Hepatocyte (in vitro differentiated cells): ENCODE data around the gene SUN2. TPM values are rescaled to one million over a fixed set of nuclear protein-coding genes. Genes with fewer than 3 reads are reported as not detected.

Experiments
- DNase-seq: peaks from one replicate; pipeline ENCODE4 v3.0.0-alpha.2; 2016; ENCODE audit warnings: low spot score
- H2AFZ ChIP-seq: fragments of 200-600 bp; sonication (generic); 2 replicates; pipeline ENCODE4 v1.6.0; 2016; ENCODE audit warnings: antibody characterized with exemption, mild to moderate bottlenecking
- H3K27ac ChIP-seq: fragments of 200-600 bp; sonication (generic); 2 replicates; pipeline ENCODE4 v1.5.1; 2016; ENCODE audit warnings: mild to moderate bottlenecking
- H3K27me3 ChIP-seq: fragments of 200-600 bp; sonication (generic); 2 replicates; pipeline ENCODE4 v1.6.1; 2016
- H3K36me3 ChIP-seq: fragments of 200-600 bp; sonication (generic); replicated peaks from 2 replicates; pipeline ENCODE4 v1.5.1; 2016; ENCODE audit warnings: low read depth; ENCODE audit not compliant: insufficient read depth
- H3K4me1 ChIP-seq: fragments of 200-600 bp; sonication (generic); 2 replicates; pipeline ENCODE4 v1.5.1; 2016; ENCODE audit warnings: mild to moderate bottlenecking, moderate library complexity; ENCODE audit not compliant: insufficient read depth
- H3K4me2 ChIP-seq: fragments of 200-600 bp; sonication (generic); 2 replicates; pipeline ENCODE4 v1.6.0; 2016
- H3K4me3 ChIP-seq: fragments of 200-600 bp; sonication (generic); 2 replicates; pipeline ENCODE4 v1.5.1; 2016; ENCODE audit warnings: mild to moderate bottlenecking
- H3K79me2 ChIP-seq: fragments of 200-600 bp; sonication (generic); 2 replicates; pipeline ENCODE4 v1.6.0; 2017; ENCODE audit warnings: mild to moderate bottlenecking
- H3K9me2 ChIP-seq: fragments of 200-600 bp; sonication (generic); replicated peaks from 2 replicates; pipeline ENCODE4 v1.6.0; 2017; ENCODE audit warnings: mild to moderate bottlenecking; ENCODE audit not compliant: insufficient read depth
- H3K9me3 ChIP-seq: fragments of 200-600 bp; sonication (generic); 2 replicates; pipeline ENCODE4 v1.5.1; 2016; ENCODE audit warnings: low read depth, mild to moderate bottlenecking
- H4K20me1 ChIP-seq: fragments of 200-600 bp; sonication (generic); 2 replicates; pipeline ENCODE4 v1.6.0; 2016; ENCODE audit warnings: mild to moderate bottlenecking; ENCODE audit not compliant: insufficient read depth, poor library complexity, severe bottlenecking
- EZH2 ChIP-seq: fragments of 200-600 bp; sonication (generic); IDR thresholded peaks from 2 replicates; pipeline ENCODE4 v1.6.1; 2016; ENCODE audit warnings: antibody characterized with exemption, mild to moderate bottlenecking, borderline replicate concordance
- EZH2phosphoT487 ChIP-seq: fragments of 200-600 bp; sonication (generic); IDR thresholded peaks from one replicate; pipeline ENCODE4 v1.6.1; 2018; ENCODE audit warnings: antibody characterized with exemption, mild to moderate bottlenecking, low read depth, moderate library complexity; ENCODE audit not compliant: unreplicated experiment, severe bottlenecking
- WGBS: methylation state at CpG from one replicate; pipeline ENCODE4 v1.1.6; 2016; ENCODE audit warnings: low lambda C conversion rate; ENCODE audit errors: missing lambda C conversion rate; 5-methylcytosine and 5-hydroxymethylcytosine counted together
- polyA plus RNA-seq: library from polyadenylated mRNA; unstranded; fragments of >200 nt; fragmentation: Nextera tagmentation; extraction: Ambion mirVana; gene quantifications from 2 replicates; pipeline ENCODE4 v1.2.1, GENCODE V29; 2016
- total RNA-seq: library from RNA; depleted of rRNA; stranded (reverse); fragments of >200 nt; gene quantifications from 2 replicates; pipeline ENCODE4 v1.2.3, GENCODE V29; 2014
- TF ChIP-seq, protein P1 (sequence below): fragments of 200-600 bp; sonication (generic); IDR thresholded peaks from 2 replicates; pipeline ENCODE4 v1.5.1; 2016; ENCODE audit warnings: antibody characterized with exemption, mild to moderate bottlenecking; ENCODE audit not compliant: poor library complexity

Gene SUN2
- total and polyA plus RNA-seq, 2 experiments from 2014 or later, result 56.1 to 70.8 TPM

GRCh38 chr22:38781033-38781432 is 25.2 kb upstream of the SUN2 start:
- Histone ChIP-seq H3K4me3 (no peak overlapping the region), H3K79me2 (no peaks in the 10 kb centered on the region), H3K9me3 (no peaks in the 10 kb centered on the region), H4K20me1 (no peaks in the 10 kb centered on the region), H3K9me2 (no peaks in the 10 kb centered on the region), H3K4me2 (no peak overlapping the region), H3K27me3 (no peaks in the 10 kb centered on the region), H3K36me3 (no peaks in the 10 kb centered on the region), H3K4me1 (no peaks in the 10 kb centered on the region), H3K27ac (no peak overlapping the region), H2AFZ (no peak overlapping the region)
- no peak for DNase-seq
- 97% methylated on average over 10 of the region's 13 CpGs for WGBS
- TF ChIP-seq EZH2phosphoT487, result no peak
- TF ChIP-seq EZH2, result no peak
- TF ChIP-seq, protein P1, sequence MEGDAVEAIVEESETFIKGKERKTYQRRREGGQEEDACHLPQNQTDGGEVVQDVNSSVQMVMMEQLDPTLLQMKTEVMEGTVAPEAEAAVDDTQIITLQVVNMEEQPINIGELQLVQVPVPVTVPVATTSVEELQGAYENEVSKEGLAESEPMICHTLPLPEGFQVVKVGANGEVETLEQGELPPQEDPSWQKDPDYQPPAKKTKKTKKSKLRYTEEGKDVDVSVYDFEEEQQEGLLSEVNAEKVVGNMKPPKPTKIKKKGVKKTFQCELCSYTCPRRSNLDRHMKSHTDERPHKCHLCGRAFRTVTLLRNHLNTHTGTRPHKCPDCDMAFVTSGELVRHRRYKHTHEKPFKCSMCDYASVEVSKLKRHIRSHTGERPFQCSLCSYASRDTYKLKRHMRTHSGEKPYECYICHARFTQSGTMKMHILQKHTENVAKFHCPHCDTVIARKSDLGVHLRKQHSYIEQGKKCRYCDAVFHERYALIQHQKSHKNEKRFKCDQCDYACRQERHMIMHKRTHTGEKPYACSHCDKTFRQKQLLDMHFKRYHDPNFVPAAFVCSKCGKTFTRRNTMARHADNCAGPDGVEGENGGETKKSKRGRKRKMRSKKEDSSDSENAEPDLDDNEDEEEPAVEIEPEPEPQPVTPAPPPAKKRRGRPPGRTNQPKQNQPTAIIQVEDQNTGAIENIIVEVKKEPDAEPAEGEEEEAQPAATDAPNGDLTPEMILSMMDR, result no peak

DNA sequence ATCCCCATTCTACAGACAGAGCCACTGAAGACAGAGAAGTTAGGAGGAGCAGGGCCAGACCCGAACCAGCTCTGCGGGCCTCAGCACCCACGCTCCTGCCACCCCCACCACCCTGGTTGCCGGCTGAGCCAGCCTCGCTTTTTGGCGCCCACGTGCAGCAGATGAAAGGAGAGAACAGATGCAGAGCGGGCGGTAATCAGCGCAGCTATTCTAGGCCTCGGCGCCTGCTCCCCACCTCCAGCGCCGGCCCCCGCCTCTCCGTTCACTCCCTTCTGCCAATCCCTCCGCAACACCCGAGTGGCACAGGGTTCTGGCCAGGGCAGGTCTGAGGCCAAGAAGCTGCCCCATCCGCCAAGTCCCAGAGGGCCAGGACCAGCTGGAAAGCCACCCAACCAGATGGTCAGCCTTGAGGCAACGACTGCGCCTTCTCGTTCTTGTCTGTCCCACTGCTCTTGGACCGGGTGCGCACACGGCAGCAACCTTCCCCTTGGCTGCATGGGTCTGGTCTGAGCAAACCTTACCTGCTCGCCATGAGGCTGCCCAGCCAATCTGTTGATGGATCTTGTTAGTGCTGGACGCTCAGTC is 21.4 kb upstream of the SUN2 start:
- Histone ChIP-seq H3K9me3 (no peaks in the 10 kb centered on the region), H3K4me1 (no peaks in the 10 kb centered on the region), H3K79me2 (no peaks in the 10 kb centered on the region), H3K4me2 (no peak overlapping the region), H3K36me3 (no peaks in the 10 kb centered on the region), H3K4me3 (no peak overlapping the region), H3K27me3 (no peaks in the 10 kb centered on the region), H2AFZ (no peak overlapping the region), H4K20me1 (no peaks in the 10 kb centered on the region), H3K9me2 (no peaks in the 10 kb centered on the region), H3K27ac (no peak overlapping the region)
- 96% methylated on average over 27 of the region's 27 CpGs for WGBS
- TF ChIP-seq, protein P1, result no peak
- no peak for TF ChIP-seq EZH2
- TF ChIP-seq EZH2phosphoT487, result no peak
- no peak for DNase-seq

- H3K36me3 ChIP-seq, result no peaks in the 10 kb centered on the region
- H3K9me2 ChIP-seq, result no peaks in the 10 kb centered on the region
- no peaks in the 10 kb centered on the region for H3K9me3 ChIP-seq
- no peaks in the 10 kb centered on the region for H3K4me1 ChIP-seq
- no peak for DNase-seq
- H3K4me3 ChIP-seq, result no peak overlapping the region
- no peaks in the 10 kb centered on the region for H3K79me2 ChIP-seq
- no peaks in the 10 kb centered on the region for H4K20me1 ChIP-seq
- 88% methylated on average over 2 of the region's 6 CpGs for WGBS
- TF ChIP-seq EZH2phosphoT487, result no peak
- TF ChIP-seq, protein P1, result no peak
- no peak for TF ChIP-seq EZH2
- no peaks in the 10 kb centered on the region for H3K27me3 ChIP-seq
- no peak overlapping the region for H3K4me2 ChIP-seq
- H3K27ac ChIP-seq, result no peak overlapping the region
- H2AFZ ChIP-seq, result no peak overlapping the region
Observed at GRCh38 chr22:38776086-38776485, 20.3 kb upstream of the SUN2 start.

DNA sequence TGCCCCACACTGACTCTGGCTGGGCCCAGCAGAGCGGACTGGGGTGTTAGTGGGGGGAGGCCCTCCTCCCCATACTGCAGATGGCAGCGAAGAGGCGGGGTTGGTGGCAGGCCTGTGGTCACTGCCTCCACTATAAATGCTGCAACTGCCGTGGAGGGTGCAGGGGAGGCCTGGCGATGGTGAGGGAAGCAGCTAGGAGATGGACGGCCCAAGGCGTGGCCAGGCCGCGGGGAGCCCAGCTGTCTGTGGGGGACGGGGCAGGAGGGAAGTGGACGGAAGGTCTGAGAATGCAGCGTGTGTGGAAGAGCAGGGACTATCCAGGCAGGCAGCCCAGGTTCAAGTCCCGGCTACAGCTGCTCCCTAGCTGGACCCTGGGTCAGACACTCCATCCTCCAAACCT is 19.9 kb upstream of the SUN2 start:
- no peak for DNase-seq
- TF ChIP-seq, protein P1, result no peak
- no peak for TF ChIP-seq EZH2
- TF ChIP-seq EZH2phosphoT487, result no peak
- H2AFZ ChIP-seq, result no peak overlapping the region
- H3K4me2 ChIP-seq, result no peak overlapping the region
- no peaks in the 10 kb centered on the region for H4K20me1 ChIP-seq
- no peaks in the 10 kb centered on the region for H3K4me1 ChIP-seq
- H3K27me3 ChIP-seq, result no peaks in the 10 kb centered on the region
- H3K9me2 ChIP-seq, result no peaks in the 10 kb centered on the region
- H3K79me2 ChIP-seq, result no peaks in the 10 kb centered on the region
- no peaks in the 10 kb centered on the region for H3K36me3 ChIP-seq
- WGBS, result 81% methylated on average over 13 of the region's 13 CpGs
- no peak overlapping the region for H3K27ac ChIP-seq
- H3K9me3 ChIP-seq, result no peaks in the 10 kb centered on the region
- no peak overlapping the region for H3K4me3 ChIP-seq
